Measurements from ENCODE around the gene FRY. TPM values are rescaled to one million over a fixed set of nuclear protein-coding genes. Genes with fewer than 3 reads are reported as not detected.

Gene FRY
- total and polyA plus RNA-seq, 9 of the 15 experiments (the other 6 are each of a cell fraction or from before 2014, with no cell fraction given) = 0.03 to 0.31 (median 0.11) TPM; not detected in 3

DNA sequence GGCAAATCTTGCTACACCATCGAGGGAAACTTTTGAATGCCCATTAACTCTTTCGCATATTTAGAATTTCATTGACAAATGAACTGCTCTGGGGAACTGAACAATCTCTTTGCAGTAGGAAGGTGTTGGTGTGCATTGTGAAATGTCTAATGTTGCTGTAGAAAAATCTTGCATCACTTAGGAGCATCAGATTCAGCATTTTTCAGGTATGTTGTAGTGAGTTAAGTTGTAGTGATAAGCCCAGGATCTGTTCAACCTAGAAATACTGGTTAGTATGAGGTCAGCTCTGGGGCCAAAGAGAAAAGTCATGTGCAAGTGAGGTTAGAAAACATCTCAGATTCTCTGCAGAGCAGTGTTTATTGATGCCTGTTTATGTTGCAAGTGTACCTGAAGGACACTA, 4.1 kb downstream of the FRY start:
- ChIA-PET CTCF (ENCODE audit: low intra/inter-chr PET ratio) (no interaction called here), POLR2A (no interaction called here)
- no peak overlapping the region for H3K4me2 ChIP-seq (ENCODE audit: insufficient read depth, low read length)
- no peaks in the 10 kb centered on the region for H4K20me1 ChIP-seq (replicated peaks; ENCODE audit: control insufficient read depth, insufficient read depth, low read length)
- no peak overlapping the region for H3K9ac ChIP-seq (ENCODE audit: insufficient read depth in 1 of 2, low read depth in 2 of 2, low read length in 2 of 2)
- ATAC-seq (no peak), FAIRE-seq (no peak), DNase-seq (ENCODE audit: extremely low read depth in 1 of 4, low spot score in 3 of 4) (no peak)
- H3K4me1 ChIP-seq (replicated peaks in 1 of 2; ENCODE audit: control insufficient read depth in 2 of 2, insufficient read depth in 2 of 2, low read length in 2 of 2) = peaks cover 0 to 9% of the 10 kb centered on the region in 2 experiments; a peak in 2 of 5 replicates
- in situ Hi-C loops (cut with MboI) = loop anchor here (10.0 kb wide), 1 partner anchor 529 kb away; no protein-coding TSS in a partner anchor
- peaks cover 4 to 9% of the 10 kb centered on the region in 2 experiments; a peak in 4 of 5 replicates for H3K27me3 ChIP-seq (ENCODE audit: control insufficient read depth in 2 of 2, insufficient read depth in 2 of 2, low read length in 2 of 2)
- BruUV-seq (replicated peaks) = no TSS peak
- no peaks in the 10 kb centered on the region for H3K36me3 ChIP-seq (ENCODE audit: control insufficient read depth, insufficient read depth, low read length)
- intact Hi-C loops (cut with micrococcal nuclease) = no loop called here
- H3K79me2 ChIP-seq (ENCODE audit: control insufficient read depth, insufficient read depth, low read length) = no peaks in the 10 kb centered on the region
- no peak overlapping the region for H3K27ac ChIP-seq (ENCODE audit: extremely low read depth, low read depth, low read length)
- no peaks in the 10 kb centered on the region for H3K9me1 ChIP-seq (ENCODE audit: control insufficient read depth, insufficient read depth, low read length)
- no peaks in the 10 kb centered on the region for H3K9me3 ChIP-seq (replicated peaks; ENCODE audit: control insufficient read depth, insufficient read depth, low read depth, low read length)
- 5% methylated on average over 2 of the region's 2 CpGs for WGBS (ENCODE audit: insufficient coverage, low coverage, missing lambda C conversion rate)
- H3K4me3 ChIP-seq = no peak overlapping the region
- H2AFZ ChIP-seq (ENCODE audit: low read depth, low read length) = no peak overlapping the region
- TF ChIP-seq ZFP36 (IDR thresholded peaks at IDR 0.05; ENCODE audit: low read depth, low read length, partially characterized antibody) = no peak
- no peak for TF ChIP-seq HNRNPL (IDR thresholded peaks at IDR 0.05; ENCODE audit: low read depth, low read length)
- no peak for TF ChIP-seq TFAM (CRISPR knock-in tag; conservative IDR thresholded peaks at IDR 0.05)
- no peak for TF ChIP-seq TAF1 (IDR thresholded peaks at IDR 0.05; ENCODE audit: control insufficient read depth, extremely low read depth, insufficient read depth, low read length, severe bottlenecking)
- TF ChIP-seq ZNF165 (CRISPR knock-in tag; IDR thresholded peaks at IDR 0.05; ENCODE audit: borderline replicate concordance) = no peak
- TF ChIP-seq, protein P1, sequence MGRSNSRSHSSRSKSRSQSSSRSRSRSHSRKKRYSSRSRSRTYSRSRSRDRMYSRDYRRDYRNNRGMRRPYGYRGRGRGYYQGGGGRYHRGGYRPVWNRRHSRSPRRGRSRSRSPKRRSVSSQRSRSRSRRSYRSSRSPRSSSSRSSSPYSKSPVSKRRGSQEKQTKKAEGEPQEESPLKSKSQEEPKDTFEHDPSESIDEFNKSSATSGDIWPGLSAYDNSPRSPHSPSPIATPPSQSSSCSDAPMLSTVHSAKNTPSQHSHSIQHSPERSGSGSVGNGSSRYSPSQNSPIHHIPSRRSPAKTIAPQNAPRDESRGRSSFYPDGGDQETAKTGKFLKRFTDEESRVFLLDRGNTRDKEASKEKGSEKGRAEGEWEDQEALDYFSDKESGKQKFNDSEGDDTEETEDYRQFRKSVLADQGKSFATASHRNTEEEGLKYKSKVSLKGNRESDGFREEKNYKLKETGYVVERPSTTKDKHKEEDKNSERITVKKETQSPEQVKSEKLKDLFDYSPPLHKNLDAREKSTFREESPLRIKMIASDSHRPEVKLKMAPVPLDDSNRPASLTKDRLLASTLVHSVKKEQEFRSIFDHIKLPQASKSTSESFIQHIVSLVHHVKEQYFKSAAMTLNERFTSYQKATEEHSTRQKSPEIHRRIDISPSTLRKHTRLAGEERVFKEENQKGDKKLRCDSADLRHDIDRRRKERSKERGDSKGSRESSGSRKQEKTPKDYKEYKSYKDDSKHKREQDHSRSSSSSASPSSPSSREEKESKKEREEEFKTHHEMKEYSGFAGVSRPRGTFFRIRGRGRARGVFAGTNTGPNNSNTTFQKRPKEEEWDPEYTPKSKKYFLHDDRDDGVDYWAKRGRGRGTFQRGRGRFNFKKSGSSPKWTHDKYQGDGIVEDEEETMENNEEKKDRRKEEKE (IDR thresholded peaks at IDR 0.05; ENCODE audit: borderline replicate concordance in 1 of 2, control insufficient read depth in 1 of 2, low read depth in 2 of 2, low read length in 1 of 2) = no peak
- TF ChIP-seq CBFA2T2 (conservative IDR thresholded peaks at IDR 0.05) = no peak
- no peak for TF ChIP-seq ZNF444 (CRISPR knock-in tag; IDR thresholded peaks at IDR 0.05)
- no peak for TF ChIP-seq MXI1 (IDR thresholded peaks at IDR 0.05; ENCODE audit: low read depth, low read length)
- no peak for TF ChIP-seq BRD4 (IDR thresholded peaks at IDR 0.05)
- TF ChIP-seq RBM34 (IDR thresholded peaks at IDR 0.05; ENCODE audit: borderline replicate concordance, insufficient read depth, low read length) = no peak
- TF ChIP-seq, protein P2, sequence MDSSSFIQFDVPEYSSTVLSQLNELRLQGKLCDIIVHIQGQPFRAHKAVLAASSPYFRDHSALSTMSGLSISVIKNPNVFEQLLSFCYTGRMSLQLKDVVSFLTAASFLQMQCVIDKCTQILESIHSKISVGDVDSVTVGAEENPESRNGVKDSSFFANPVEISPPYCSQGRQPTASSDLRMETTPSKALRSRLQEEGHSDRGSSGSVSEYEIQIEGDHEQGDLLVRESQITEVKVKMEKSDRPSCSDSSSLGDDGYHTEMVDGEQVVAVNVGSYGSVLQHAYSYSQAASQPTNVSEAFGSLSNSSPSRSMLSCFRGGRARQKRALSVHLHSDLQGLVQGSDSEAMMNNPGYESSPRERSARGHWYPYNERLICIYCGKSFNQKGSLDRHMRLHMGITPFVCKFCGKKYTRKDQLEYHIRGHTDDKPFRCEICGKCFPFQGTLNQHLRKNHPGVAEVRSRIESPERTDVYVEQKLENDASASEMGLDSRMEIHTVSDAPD (CRISPR knock-in tag; IDR thresholded peaks at IDR 0.05) = no peak
- no peak for TF ChIP-seq PCBP2 (IDR thresholded peaks at IDR 0.05; ENCODE audit: low read depth, low read length, poor library complexity, severe bottlenecking)
- TF ChIP-seq ZNF274 (IDR thresholded peaks at IDR 0.05; ENCODE audit: borderline replicate concordance, low read depth, low read length) = no peak
- TF ChIP-seq PRMT5 (CRISPR knock-in tag; IDR thresholded peaks at IDR 0.05) = no peak
- TF ChIP-seq ZNF785 (CRISPR knock-in tag; IDR thresholded peaks at IDR 0.05) = no peak
- TF ChIP-seq, protein P3, sequence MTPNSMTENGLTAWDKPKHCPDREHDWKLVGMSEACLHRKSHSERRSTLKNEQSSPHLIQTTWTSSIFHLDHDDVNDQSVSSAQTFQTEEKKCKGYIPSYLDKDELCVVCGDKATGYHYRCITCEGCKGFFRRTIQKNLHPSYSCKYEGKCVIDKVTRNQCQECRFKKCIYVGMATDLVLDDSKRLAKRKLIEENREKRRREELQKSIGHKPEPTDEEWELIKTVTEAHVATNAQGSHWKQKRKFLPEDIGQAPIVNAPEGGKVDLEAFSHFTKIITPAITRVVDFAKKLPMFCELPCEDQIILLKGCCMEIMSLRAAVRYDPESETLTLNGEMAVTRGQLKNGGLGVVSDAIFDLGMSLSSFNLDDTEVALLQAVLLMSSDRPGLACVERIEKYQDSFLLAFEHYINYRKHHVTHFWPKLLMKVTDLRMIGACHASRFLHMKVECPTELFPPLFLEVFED (CRISPR knock-in tag; conservative IDR thresholded peaks at IDR 0.05) = no peak
- no peak for TF ChIP-seq PURB (CRISPR knock-in tag; IDR thresholded peaks at IDR 0.05; ENCODE audit: low read depth)

Measured in K562 (cell line).